B cell (primary cell): ENCODE results near the gene ZNF771. TPM values are rescaled to one million over a fixed set of nuclear protein-coding genes. Genes with fewer than 3 reads are reported as not detected.

Source experiments
- ATAC-seq: fragments of 200-7000 bp; cut with Tn5 transposase; one replicate; pipeline ENCODE4 v1.10.0; 2021; ENCODE audit warnings: low read depth, mild to moderate bottlenecking, moderate number of reproducible peaks, moderate library complexity
- CTCF ChIA-PET: fragments of 350-600 bp; sonication (Branson Sonifier 250); formaldehyde crosslinking; loops from one replicate; lab custom pipeline; 2021; ENCODE audit warnings: antibody characterized with exemption, inconsistent platforms; lab: Charles Lee
- POLR2A ChIA-PET: fragments of 350-600 bp; sonication (Branson Sonifier 250); formaldehyde crosslinking; loops from one replicate; lab custom pipeline; 2021; ENCODE audit warnings: antibody characterized with exemption; lab: Charles Lee
- DNase-seq: peaks from one replicate; pipeline ENCODE4 v3.0.0; 2013
- H2AFZ ChIP-seq: 2 replicates; pipeline ENCODE4 v1.6.1; 2012; ENCODE audit warnings: mild to moderate bottlenecking, low read depth, low read length; ENCODE audit not compliant: insufficient read depth, poor library complexity, severe bottlenecking
- H3K27ac ChIP-seq, 2 donors: 1 replicate in 1 of 2; 2 replicates in 1 of 2; pipeline ENCODE4 v1.5.1; 2012 to 2013; ENCODE audit warnings: low read length in 2 of 2, mild to moderate bottlenecking in 2 of 2, moderate library complexity in 1 of 2
- H3K27me3 ChIP-seq, 4 experiments: fragments of 200-600 bp in 1 of 4; sonication (generic) in 1 of 4; replicated peaks in 1 of 4; 1 replicate in 2 of 4; 2 replicates in 2 of 4; pipeline versions ENCODE4 v1.6.1 to v1.7.0; 2013 to 2016; ENCODE audit warnings: low read length in 3 of 4, mild to moderate bottlenecking in 2 of 4, mixed read lengths in 1 of 4, moderate library complexity in 1 of 4; ENCODE audit not compliant: insufficient read depth in 4 of 4, control insufficient read depth in 3 of 4; ENCODE audit errors: control extremely low read depth in 1 of 4
- H3K36me3 ChIP-seq, 2 experiments: replicated peaks in 1 of 2; 1 replicate in 1 of 2; 2 replicates in 1 of 2; pipeline versions ENCODE4 v1.6.1 to v1.7.1; 2013; ENCODE audit warnings: low read length in 1 of 2; ENCODE audit not compliant: insufficient read depth in 2 of 2, control insufficient read depth in 1 of 2; ENCODE audit errors: control extremely low read depth in 1 of 2, extremely low read depth in 1 of 2
- H3K4me1 ChIP-seq, 2 donors: fragments of 200-600 bp in 1 of 2; sonication (generic) in 1 of 2; 1 replicate in 1 of 2; 2 replicates in 1 of 2; pipeline versions ENCODE4 v1.5.1 to v1.6.1; 2013 to 2017; ENCODE audit warnings: low read length in 2 of 2; ENCODE audit not compliant: control insufficient read depth in 2 of 2, insufficient read depth in 2 of 2
- H3K4me2 ChIP-seq: replicated peaks from 2 replicates; pipeline ENCODE3; 2012; ENCODE audit warnings: mild to moderate bottlenecking, low read depth, low read length; ENCODE audit not compliant: poor library complexity, severe bottlenecking
- H3K4me3 ChIP-seq, 5 experiments: fragments of 200-600 bp in 1 of 5; sonication (generic) in 1 of 5; 1 replicate in 3 of 5; 2 replicates in 2 of 5; pipeline versions ENCODE4 v1.5.1 to v1.7.0; 2011 to 2016; ENCODE audit warnings: low read length in 4 of 5, mild to moderate bottlenecking in 4 of 5, low read depth in 2 of 5, control low read depth in 1 of 5, moderate library complexity in 1 of 5; ENCODE audit not compliant: insufficient read depth in 1 of 5; ENCODE audit errors: control extremely low read depth in 1 of 5, extremely low read depth in 1 of 5
- H3K79me2 ChIP-seq: fragments of 200-600 bp; sonication (generic); one replicate; pipeline ENCODE4 v1.6.0; 2016; ENCODE audit warnings: low read length; ENCODE audit not compliant: control insufficient read depth, insufficient read depth
- H3K9ac ChIP-seq: fragments of 200-600 bp; sonication (generic); 2 replicates; pipeline ENCODE4 v1.6.1; 2017; ENCODE audit warnings: mild to moderate bottlenecking, low read length, moderate library complexity
- H3K9me3 ChIP-seq, 3 donors: one replicate each; pipeline versions ENCODE4 v1.6.1 to v1.7.1; 2013; ENCODE audit warnings: low read length in 2 of 3; ENCODE audit not compliant: control insufficient read depth in 2 of 3, insufficient read depth in 1 of 3; ENCODE audit errors: control extremely low read depth in 1 of 3
- H4K20me1 ChIP-seq: 2 replicates; pipeline ENCODE4 v1.6.0; 2012; ENCODE audit warnings: mild to moderate bottlenecking, low read length; ENCODE audit not compliant: insufficient read depth, control insufficient read depth, poor library complexity, severe bottlenecking
- H3K27ac Mint-ChIP-seq: one replicate; pipeline ENCODE4 v1.8.0; 2021; ENCODE audit warnings: mixed read lengths
- H3K27me3 Mint-ChIP-seq: one replicate; pipeline ENCODE4 v1.8.0; 2021; ENCODE audit warnings: mixed read lengths
- H3K4me1 Mint-ChIP-seq: one replicate; pipeline ENCODE4 v1.8.0; 2021; ENCODE audit warnings: mixed read lengths
- H3K4me3 Mint-ChIP-seq: one replicate; pipeline ENCODE4 v1.8.0; 2021; ENCODE audit warnings: mixed read lengths
- H3K9me3 Mint-ChIP-seq: one replicate; pipeline ENCODE4 v1.8.0; 2022; ENCODE audit warnings: mixed read lengths; ENCODE audit not compliant: insufficient read depth
- EZH2 ChIP-seq: IDR thresholded peaks from 2 replicates; pipeline ENCODE4 v1.6.1; 2012; ENCODE audit warnings: borderline replicate concordance, low read depth, mild to moderate bottlenecking, moderate library complexity, low read length; ENCODE audit not compliant: insufficient read depth, poor library complexity, severe bottlenecking
- WGBS: methylation state at CpG from one replicate; pipeline ENCODE4 v1.1.5; 2013; ENCODE audit warnings: missing lambda C conversion rate; ENCODE audit not compliant: insufficient coverage; 5-methylcytosine and 5-hydroxymethylcytosine counted together
- intact Hi-C: fragments of 100-400 bp; cut with micrococcal nuclease; formaldehyde crosslinking; loops from one replicate; pipeline ENCODE4 v1.10.0; 2022
- polyA plus RNA-seq: library from polyadenylated mRNA; depleted of rRNA; stranded (reverse); fragments of >200 nt; gene quantifications from 2 replicates; pipeline ENCODE4 v1.2.3, GENCODE V29; 2012
- total RNA-seq, 2 donors: library from RNA; stranded (reverse); fragments of 120-200 nt in 1 of 2; gene quantifications; 1 replicate in 1 of 2; 2 replicates in 1 of 2; pipeline versions ENCODE4 v1.2.3 to v1.2.4, GENCODE V29; 2013 to 2022
- TF ChIP-seq, protein P1 (sequence below): fragments of 200-600 bp; IDR thresholded peaks from one replicate; pipeline ENCODE4 v1.8.0; 2022; ENCODE audit warnings: antibody characterized with exemption, mild to moderate bottlenecking

Gene ZNF771
- total and polyA plus RNA-seq, 2 donors (not counting 1 experiment from before 2014, with no cell fraction given) = 4.1 to 6.6 TPM

DNA sequence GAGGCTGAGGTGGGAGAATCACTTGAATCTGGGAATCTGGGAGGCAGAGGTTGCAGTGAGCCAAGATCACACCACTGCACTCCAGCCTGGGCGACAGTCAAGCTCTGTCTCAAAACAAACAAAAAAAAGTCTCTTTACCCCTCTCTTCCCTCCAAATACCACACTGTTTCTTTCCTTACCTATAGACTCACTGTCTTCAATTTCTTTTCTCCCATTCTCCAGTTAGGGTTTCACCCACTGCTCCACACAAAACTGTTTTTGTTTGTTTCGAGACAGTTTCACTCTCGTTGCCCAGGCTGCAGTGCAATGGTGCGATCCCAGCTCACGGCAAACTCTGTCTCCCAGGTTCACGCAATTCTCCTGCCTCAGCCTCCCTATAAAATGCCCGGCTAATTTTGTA lies 46.2 kb upstream of the ZNF771 start:
- Histone ChIP-seq H3K4me3 (no peak overlapping the region), H3K4me1 (peaks cover under 1 to 3% of the 10 kb centered on the region in 2 donors), H3K79me2 (peaks cover 45% of the 10 kb centered on the region), H3K9me3 (no peaks in the 10 kb centered on the region), H4K20me1 (peaks cover 17% of the 10 kb centered on the region), H3K27ac (no peak overlapping the region), H3K27me3 (no peaks in the 10 kb centered on the region), H3K9ac (no peak overlapping the region), H2AFZ (no peak overlapping the region), H3K36me3 (peaks cover 0 to 56% of the 10 kb centered on the region in 2 experiments), H3K4me2 (no peak overlapping the region)
- Mint-ChIP-seq H3K9me3 (no peaks in the 10 kb centered on the region), H3K27ac (no peak overlapping the region), H3K4me3 (no peak overlapping the region), H3K27me3 (no peaks in the 10 kb centered on the region), H3K4me1 (peaks cover 4% of the 10 kb centered on the region)
- TF ChIP-seq, protein P1, sequence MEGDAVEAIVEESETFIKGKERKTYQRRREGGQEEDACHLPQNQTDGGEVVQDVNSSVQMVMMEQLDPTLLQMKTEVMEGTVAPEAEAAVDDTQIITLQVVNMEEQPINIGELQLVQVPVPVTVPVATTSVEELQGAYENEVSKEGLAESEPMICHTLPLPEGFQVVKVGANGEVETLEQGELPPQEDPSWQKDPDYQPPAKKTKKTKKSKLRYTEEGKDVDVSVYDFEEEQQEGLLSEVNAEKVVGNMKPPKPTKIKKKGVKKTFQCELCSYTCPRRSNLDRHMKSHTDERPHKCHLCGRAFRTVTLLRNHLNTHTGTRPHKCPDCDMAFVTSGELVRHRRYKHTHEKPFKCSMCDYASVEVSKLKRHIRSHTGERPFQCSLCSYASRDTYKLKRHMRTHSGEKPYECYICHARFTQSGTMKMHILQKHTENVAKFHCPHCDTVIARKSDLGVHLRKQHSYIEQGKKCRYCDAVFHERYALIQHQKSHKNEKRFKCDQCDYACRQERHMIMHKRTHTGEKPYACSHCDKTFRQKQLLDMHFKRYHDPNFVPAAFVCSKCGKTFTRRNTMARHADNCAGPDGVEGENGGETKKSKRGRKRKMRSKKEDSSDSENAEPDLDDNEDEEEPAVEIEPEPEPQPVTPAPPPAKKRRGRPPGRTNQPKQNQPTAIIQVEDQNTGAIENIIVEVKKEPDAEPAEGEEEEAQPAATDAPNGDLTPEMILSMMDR = no peak
- no peak for TF ChIP-seq EZH2
- CTCF ChIA-PET = interaction anchor here (0.7 kb wide), 1 partner anchor 23 kb away, joined by 3 read pairs; no protein-coding TSS in a partner anchor
- 92% methylated on average over 3 of the region's 7 CpGs for WGBS
- no peak for DNase-seq
- intact Hi-C loops = no loop called here
- POLR2A ChIA-PET = no interaction called here
- no peak for ATAC-seq

DNA sequence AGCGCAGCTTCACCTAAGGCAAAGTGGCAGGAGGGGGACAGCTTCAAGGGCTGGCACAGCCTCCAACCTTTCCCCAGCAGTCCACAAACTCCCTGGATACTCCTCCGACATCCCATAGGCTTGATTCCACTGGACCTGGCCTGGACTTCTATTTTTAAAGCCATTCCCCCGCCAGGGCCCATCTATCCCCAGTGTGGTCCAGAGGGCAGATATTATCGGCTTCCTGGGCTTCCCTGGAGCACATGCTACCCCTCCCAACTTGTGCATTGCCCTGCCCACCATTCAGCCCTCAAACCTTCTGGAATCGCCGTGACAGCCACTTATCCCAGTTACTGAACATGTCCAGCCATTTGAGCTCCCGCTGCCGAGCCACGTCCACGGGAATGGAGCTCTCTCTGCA lies 42.2 kb upstream of the ZNF771 start:
- TF ChIP-seq, protein P1 = no peak
- no peak for TF ChIP-seq EZH2
- Mint-ChIP-seq H3K4me3 (no peak overlapping the region), H3K27ac (no peak overlapping the region), H3K27me3 (no peaks in the 10 kb centered on the region), H3K9me3 (no peaks in the 10 kb centered on the region), H3K4me1 (peaks cover 30% of the 10 kb centered on the region)
- Histone ChIP-seq H3K36me3 (peaks cover 0 to 36% of the 10 kb centered on the region in 2 experiments), H4K20me1 (peaks cover 50% of the 10 kb centered on the region), H3K9me3 (no peaks in the 10 kb centered on the region), H3K4me2 (no peak overlapping the region), H3K79me2 (peaks cover 73% of the 10 kb centered on the region), H3K27ac (no peak overlapping the region), H3K9ac (no peak overlapping the region), H3K4me3 (no peak overlapping the region), H3K27me3 (no peaks in the 10 kb centered on the region), H3K4me1 (peaks cover 19 to 26% of the 10 kb centered on the region in 2 donors), H2AFZ (no peak overlapping the region)
- intact Hi-C loops = no loop called here
- ChIA-PET POLR2A (no interaction called here), CTCF (no interaction called here)
- 98% methylated on average over 9 of the region's 10 CpGs for WGBS
- DNase-seq = no peak
- ATAC-seq = no peak
